ENCODE data around the gene EMCN. TPM values are rescaled to one million over a fixed set of nuclear protein-coding genes. Genes with fewer than 3 reads are reported as not detected.

The EMCN gene
- total and polyA plus RNA-seq, 11 donors = 14.9 to 52.6 (median 27.4) TPM

GRCh38 chr4:100424376-100424775, 93.4 kb downstream of the EMCN start:
- Histone ChIP-seq H3K27me3 (no peaks in the 10 kb centered on the region), H3K27ac (no peak overlapping the region), H3K9me3 (no peaks in the 10 kb centered on the region), H3K4me3 (no peak overlapping the region), H3K4me1 (peaks cover 0 to 29% (median 5%) of the 10 kb centered on the region in 12 donors), H3K36me3 (peaks cover 0 to 9% (median 0%) of the 10 kb centered on the region in 9 donors)
- intact Hi-C loops (cut with DNase I) = loop anchor here (5.0 to 10.0 kb wide), 8 partner anchors 93 to 923 kb away; partner anchors contain the start of genes EMCN (in 1 of the 10) and PPP3CA (in 1 of the 10)
- DNase-seq = no peak
- WGBS, 4 donors = 83 to 88% (median 86%) methylated on average over 4 of the region's 4 CpGs
- TF ChIP-seq POLR2A (IDR thresholded peaks at IDR 0.05) = no peak
- TF ChIP-seq CTCF (IDR thresholded peaks at IDR 0.05) = no peak
- no peak for ATAC-seq

- H3K9me3 ChIP-seq = no peaks in the 10 kb centered on the region
- H3K27me3 ChIP-seq = no peaks in the 10 kb centered on the region
These were observed 94.9 kb downstream of the EMCN start for GRCh38 chr4:100422894-100423293.

GRCh38 chr4:100421361-100421978, 96.4 kb downstream of the EMCN start:
- Histone ChIP-seq H3K27ac (peak overlapping the region in 5 of 12 donors; percentile 12 to 37 (median 17)), H3K9me3 (no peaks in the 10 kb centered on the region), H3K4me3 (peak overlapping the region in 3 of 12 donors; percentile 27 to 36 (median 30)), H3K36me3 (peaks cover 0 to 13% (median 0%) of the 10 kb centered on the region in 9 donors), H3K27me3 (no peaks in the 10 kb centered on the region), H3K4me1 (peaks cover 0 to 29% (median 5%) of the 10 kb centered on the region in 12 donors)
- ATAC-seq (peak in 1 of 4 donors; percentile 70), DNase-seq (no peak)
- TF ChIP-seq POLR2A (IDR thresholded peaks at IDR 0.05) (no peak), CTCF (IDR thresholded peaks at IDR 0.05) (peak; percentile 27 to 70 (median 49))
- 25 to 43% (median 34%) methylated on average over 3 of the region's 3 CpGs for WGBS, 4 donors
- intact Hi-C loops (cut with DNase I) = loop anchor here (2.0 to 10.0 kb wide), 10 partner anchors 96 to 926 kb away; partner anchors contain the start of genes EMCN (in 1 of the 10) and PPP3CA (in 1 of the 10)

More at GRCh38 chr4:100422894-100423293, 94.9 kb downstream of the EMCN start:
- intact Hi-C loops (cut with DNase I) = loop anchor here (5.0 to 10.0 kb wide), 8 partner anchors 94 to 924 kb away; partner anchors contain the start of genes EMCN (in 1 of the 10) and PPP3CA (in 1 of the 10)
- no peak overlapping the region for H3K27ac ChIP-seq
- 36 to 47% (median 37%) methylated on average over 1 of the region's 1 CpG for WGBS, 4 donors
- DNase-seq = no peak
- H3K4me3 ChIP-seq = no peak overlapping the region
- H3K36me3 ChIP-seq = peaks cover 0 to 13% (median 0%) of the 10 kb centered on the region in 9 donors
- H3K4me1 ChIP-seq = peaks cover 0 to 29% (median 5%) of the 10 kb centered on the region in 12 donors
- TF ChIP-seq POLR2A (IDR thresholded peaks at IDR 0.05) (no peak), CTCF (IDR thresholded peaks at IDR 0.05) (no peak)
- ATAC-seq = no peak

- H3K4me1 ChIP-seq = peaks cover 0 to 29% (median 5%) of the 10 kb centered on the region in 12 donors
- peak in 1 of 4 donors; percentile 54 for ATAC-seq
- H3K36me3 ChIP-seq = peaks cover 0 to 14% (median 0%) of the 10 kb centered on the region in 9 donors
- TF ChIP-seq CTCF (IDR thresholded peaks at IDR 0.05) (no peak), POLR2A (IDR thresholded peaks at IDR 0.05) (no peak)
- H3K27me3 ChIP-seq = no peaks in the 10 kb centered on the region
- no peak for DNase-seq
- peak overlapping the region in 2 of 12 donors; percentile 17 to 34 for H3K27ac ChIP-seq
- H3K4me3 ChIP-seq = no peak overlapping the region
- intact Hi-C loops (cut with DNase I) = loop anchor here (2.0 to 10.0 kb wide), 10 partner anchors 97 to 927 kb away; partner anchors contain the start of genes EMCN (in 1 of the 10) and PPP3CA (in 1 of the 10)
- WGBS, 4 donors = 26 to 44% (median 29%) methylated on average over 2 of the region's 2 CpGs
- H3K9me3 ChIP-seq = no peaks in the 10 kb centered on the region
These were observed 97.3 kb downstream of the EMCN start for GRCh38 chr4:100420571-100420970.
